Measurements from ENCODE around the gene COX5A.
A peak's percentile ranks its signal among the peaks of the same experiment; 100 is the strongest.
"Not testable (repeated sequence)": the region's sequence is repeated elsewhere in the genome, so short reads cannot be mapped to it uniquely, and the experiment has no call there.

Gene COX5A

GRCh38 chr15:74956648-74957475 is 19.0 kb upstream of the COX5A start, which contains the start of gene RPP25:
TSS of gene RPP25 (minus strand) at chr15:74956772. CDS start at chr15:74956583, 189 bp downstream.
- DNase-seq (ENCODE audit: low read depth, low spot score): no peak
- peak within 1 kb of the TSS; percentile 56 for H3K4me3 ChIP-seq (ENCODE audit: low read length)

- peak overlapping the region; percentile 56 for H3K4me3 ChIP-seq (ENCODE audit: low read length)
- DNase-seq (ENCODE audit: low read depth, low spot score): no peak
These were observed 18.1 kb upstream of the COX5A start for GRCh38 chr15:74955796-74956647.

GRCh38 chr15:74955017-74955416 is 17.1 kb upstream of the COX5A start:
- no peak for DNase-seq (ENCODE audit: low read depth, low spot score)
- H3K4me3 ChIP-seq (ENCODE audit: low read length): no peak overlapping the region

GRCh38 chr15:74954515-74954914 is 16.6 kb upstream of the COX5A start:
- DNase-seq (ENCODE audit: low read depth, low spot score): no peak
- no peak overlapping the region for H3K4me3 ChIP-seq (ENCODE audit: low read length)

GRCh38 chr15:74951006-74951405 is 13.1 kb upstream of the COX5A start:
- H3K4me3 ChIP-seq (ENCODE audit: low read length): no peak overlapping the region
- DNase-seq (ENCODE audit: low read depth, low spot score): no peak

- peak; percentile 72 for DNase-seq (ENCODE audit: low read depth, low spot score)
- H3K4me3 ChIP-seq (ENCODE audit: low read length): no peak overlapping the region
These were observed 12.4 kb upstream of the COX5A start for GRCh38 chr15:74950078-74950908.

GRCh38 chr15:74937272-74937589 is 642 bp downstream of the COX5A start:
- peak overlapping the region; percentile 65 for H3K4me3 ChIP-seq (ENCODE audit: low read length)
- no peak for DNase-seq (ENCODE audit: low read depth, low spot score)

- not testable (repeated sequence) for DNase-seq (ENCODE audit: low read depth, low spot score)
These were observed 2.7 kb downstream of the COX5A start for GRCh38 chr15:74935193-74935592.

GRCh38 chr15:74933573-74933972 is 4.3 kb downstream of the COX5A start:
- DNase-seq (ENCODE audit: low read depth, low spot score): no peak
- H3K4me3 ChIP-seq (ENCODE audit: low read length): no peak overlapping the region

More at GRCh38 chr15:74935193-74935592, 2.7 kb downstream of the COX5A start:
- H3K4me3 ChIP-seq (ENCODE audit: low read length): not testable (repeated sequence)

- DNase-seq (ENCODE audit: low read depth, low spot score): no peak
These were observed 9.1 kb downstream of the COX5A start for GRCh38 chr15:74928771-74929198.

GRCh38 chr15:74924525-74924924 is 13.3 kb downstream of the COX5A start:
- DNase-seq (ENCODE audit: low read depth, low spot score): no peak
- no peak overlapping the region for H3K4me3 ChIP-seq (ENCODE audit: low read length)

More at GRCh38 chr15:74928771-74929198, 9.1 kb downstream of the COX5A start:
- H3K4me3 ChIP-seq (ENCODE audit: low read length): no peak overlapping the region

GRCh38 chr15:74920456-74920855 is 17.4 kb downstream of the COX5A start:
- H3K4me3 ChIP-seq (ENCODE audit: low read length): no peak overlapping the region
- no peak for DNase-seq (ENCODE audit: low read depth, low spot score)

GRCh38 chr15:74917676-74918075 is 20.2 kb downstream of the COX5A start:
- DNase-seq (ENCODE audit: low read depth, low spot score): no peak
- no peak overlapping the region for H3K4me3 ChIP-seq (ENCODE audit: low read length)

GRCh38 chr15:74913799-74914198 is 24.1 kb downstream of the COX5A start:
- H3K4me3 ChIP-seq (ENCODE audit: low read length): not testable (repeated sequence)

GRCh38 chr15:74913041-74913440 is 24.8 kb downstream of the COX5A start:
- no peak overlapping the region for H3K4me3 ChIP-seq (ENCODE audit: low read length)
- no peak for DNase-seq (ENCODE audit: low read depth, low spot score)

More at GRCh38 chr15:74913799-74914198, 24.1 kb downstream of the COX5A start:
- not testable (repeated sequence) for DNase-seq (ENCODE audit: low read depth, low spot score)

- no peak for DNase-seq (ENCODE audit: low read depth, low spot score)
- no peak overlapping the region for H3K4me3 ChIP-seq (ENCODE audit: low read length)
These were observed 29.2 kb downstream of the COX5A start for GRCh38 chr15:74908635-74909034.

- no peak for DNase-seq (ENCODE audit: low read depth, low spot score)
- peak overlapping the region; percentile 57 for H3K4me3 ChIP-seq (ENCODE audit: low read length)
These were observed 30.6 kb downstream of the COX5A start for GRCh38 chr15:74907163-74907870.

GRCh38 chr15:74906450-74907162 is 31.3 kb downstream of the COX5A start, which contains the start of gene FAM219B:
TSS of gene FAM219B (minus strand) at chr15:74906851. CDS start at chr15:74906800, 51 bp downstream.
- H3K4me3 ChIP-seq (ENCODE audit: low read length): peak within 1 kb of the TSS; percentile 57
- DNase-seq (ENCODE audit: low read depth, low spot score): no peak

Data from Jurkat, Clone E6-1 (cell line).